Measurements from ENCODE around the gene CHRNA3. TPM values are rescaled to one million over a fixed set of nuclear protein-coding genes. Genes with fewer than 3 reads are reported as not detected.

CHRNA3 gene
- total RNA-seq, 1 donor from 2014 or later, result 4.0 TPM

DNA sequence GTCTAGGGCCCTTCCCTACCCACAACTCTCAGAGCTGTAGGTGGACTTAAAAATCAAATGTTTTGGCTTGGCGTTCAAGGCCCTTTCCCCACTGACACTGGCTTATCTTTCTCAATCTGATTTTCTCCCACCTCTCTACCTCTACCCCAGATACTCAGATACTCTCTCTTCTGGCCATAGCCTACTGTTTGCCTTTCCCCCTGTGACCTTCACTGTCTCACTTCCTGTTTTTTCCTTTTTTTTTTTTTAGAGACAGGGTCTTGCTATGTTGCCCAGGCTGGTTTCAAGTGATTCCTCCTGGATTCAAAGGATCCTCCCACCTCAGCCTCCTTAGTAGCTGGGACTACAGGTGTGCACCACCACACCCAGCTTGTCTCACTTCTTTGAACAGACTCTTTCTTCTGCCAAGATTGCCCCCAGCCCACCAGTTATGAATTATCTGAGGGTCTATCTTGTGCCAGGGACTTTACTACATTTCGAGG is 15.6 kb upstream of the CHRNA3 start:
- TF ChIP-seq, protein P1, sequence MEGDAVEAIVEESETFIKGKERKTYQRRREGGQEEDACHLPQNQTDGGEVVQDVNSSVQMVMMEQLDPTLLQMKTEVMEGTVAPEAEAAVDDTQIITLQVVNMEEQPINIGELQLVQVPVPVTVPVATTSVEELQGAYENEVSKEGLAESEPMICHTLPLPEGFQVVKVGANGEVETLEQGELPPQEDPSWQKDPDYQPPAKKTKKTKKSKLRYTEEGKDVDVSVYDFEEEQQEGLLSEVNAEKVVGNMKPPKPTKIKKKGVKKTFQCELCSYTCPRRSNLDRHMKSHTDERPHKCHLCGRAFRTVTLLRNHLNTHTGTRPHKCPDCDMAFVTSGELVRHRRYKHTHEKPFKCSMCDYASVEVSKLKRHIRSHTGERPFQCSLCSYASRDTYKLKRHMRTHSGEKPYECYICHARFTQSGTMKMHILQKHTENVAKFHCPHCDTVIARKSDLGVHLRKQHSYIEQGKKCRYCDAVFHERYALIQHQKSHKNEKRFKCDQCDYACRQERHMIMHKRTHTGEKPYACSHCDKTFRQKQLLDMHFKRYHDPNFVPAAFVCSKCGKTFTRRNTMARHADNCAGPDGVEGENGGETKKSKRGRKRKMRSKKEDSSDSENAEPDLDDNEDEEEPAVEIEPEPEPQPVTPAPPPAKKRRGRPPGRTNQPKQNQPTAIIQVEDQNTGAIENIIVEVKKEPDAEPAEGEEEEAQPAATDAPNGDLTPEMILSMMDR (IDR thresholded peaks at IDR 0.05; ENCODE audit: unreplicated experiment), result no peak
- Mint-ChIP-seq H3K4me1 (peaks cover 13% of the 10 kb centered on the region), H3K4me3 (no peak overlapping the region), H3K9me3 (peaks cover 13% of the 10 kb centered on the region), H3K27ac (no peak overlapping the region), H3K27me3 (ENCODE audit: low read depth) (peaks cover 3% of the 10 kb centered on the region), H3K36me3 (peaks cover 17% of the 10 kb centered on the region)
- DNase-seq (ENCODE audit: low spot score in 2 of 2, unreplicated experiment in 2 of 2), result no peak

DNA sequence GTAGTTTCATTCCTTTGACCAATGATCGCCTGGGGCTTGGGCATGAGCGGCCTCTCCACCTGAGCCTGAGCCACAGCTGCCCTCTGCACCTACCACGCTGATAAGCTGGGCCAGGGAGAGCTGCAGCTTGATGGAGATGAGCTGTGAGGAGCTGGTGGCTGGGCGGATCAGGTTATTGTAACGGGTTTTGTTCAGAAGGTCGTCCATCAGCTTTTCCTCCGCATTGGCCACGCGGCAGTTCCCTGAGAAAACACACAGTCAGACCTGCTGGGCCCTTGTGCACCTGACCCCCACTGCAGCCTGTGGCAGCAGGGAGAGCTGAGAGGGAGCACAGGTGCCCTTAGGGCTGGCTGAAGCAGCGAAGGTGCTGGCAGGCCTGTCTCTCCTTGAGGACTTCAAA is 14.6 kb upstream of the CHRNA3 start:
- peaks cover 3% of the 10 kb centered on the region for H3K27me3 Mint-ChIP-seq (ENCODE audit: low read depth)
- H3K36me3 Mint-ChIP-seq, result peaks cover 18% of the 10 kb centered on the region
- TF ChIP-seq, protein P1 (IDR thresholded peaks at IDR 0.05; ENCODE audit: unreplicated experiment), result no peak
- DNase-seq (ENCODE audit: low spot score in 2 of 2, unreplicated experiment in 2 of 2), result no peak
- peaks cover 7% of the 10 kb centered on the region for H3K4me1 Mint-ChIP-seq
- H3K9me3 Mint-ChIP-seq, result peaks cover 13% of the 10 kb centered on the region
- H3K4me3 Mint-ChIP-seq, result no peak overlapping the region
- H3K27ac Mint-ChIP-seq, result no peak overlapping the region

DNA sequence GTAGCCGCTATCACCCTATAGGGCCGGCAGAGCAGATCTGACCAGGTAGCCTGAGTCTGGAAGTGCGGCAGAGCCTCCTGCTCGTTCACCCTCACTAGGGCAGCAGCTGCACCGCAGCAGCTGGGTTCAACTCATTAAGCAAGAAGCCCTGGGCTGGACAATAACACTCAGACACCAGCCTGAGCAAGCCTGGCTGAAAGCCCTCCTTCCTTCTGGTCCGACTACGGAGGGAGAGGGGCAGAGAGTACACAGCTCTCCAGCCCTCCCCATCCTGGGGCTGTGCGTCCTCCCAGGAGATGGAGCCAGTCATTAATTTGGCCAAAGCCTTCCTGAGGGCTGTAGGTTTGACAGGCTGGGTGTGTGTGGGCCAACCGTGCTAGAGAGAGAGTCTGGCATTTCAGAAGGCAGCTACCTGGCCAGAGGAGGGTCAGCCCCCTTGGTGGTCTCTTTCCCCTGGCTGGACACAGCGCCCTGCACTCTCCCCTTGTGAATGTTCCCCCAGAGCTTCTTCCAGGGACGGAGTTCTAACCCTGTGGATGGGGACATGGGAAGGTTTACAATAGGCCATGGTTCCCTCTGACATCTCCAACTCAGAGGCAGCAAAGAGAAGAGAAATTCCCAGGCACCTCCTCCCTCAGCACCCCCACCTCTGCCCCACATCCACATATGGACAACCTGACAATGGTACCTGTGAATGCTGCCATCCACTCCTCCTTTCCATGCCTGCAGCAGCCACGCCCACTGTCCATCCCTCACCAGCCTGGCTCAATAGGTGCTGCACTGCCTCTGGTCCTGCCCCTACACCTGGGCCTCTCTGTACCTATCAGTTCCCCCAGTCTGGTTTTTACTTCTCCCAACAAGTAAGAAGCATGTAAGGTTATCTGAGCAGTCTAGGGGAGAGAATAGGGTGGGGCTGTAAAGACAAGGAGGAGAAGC is 13.7 kb upstream of the CHRNA3 start:
- Mint-ChIP-seq H3K4me1 (peaks cover 7% of the 10 kb centered on the region), H3K27ac (no peak overlapping the region), H3K27me3 (ENCODE audit: low read depth) (peaks cover 7% of the 10 kb centered on the region), H3K4me3 (no peak overlapping the region), H3K9me3 (peaks cover 13% of the 10 kb centered on the region), H3K36me3 (peaks cover 22% of the 10 kb centered on the region)
- no peak for DNase-seq (ENCODE audit: low spot score in 2 of 2, unreplicated experiment in 2 of 2)
- TF ChIP-seq, protein P1 (IDR thresholded peaks at IDR 0.05; ENCODE audit: unreplicated experiment), result no peak

DNA sequence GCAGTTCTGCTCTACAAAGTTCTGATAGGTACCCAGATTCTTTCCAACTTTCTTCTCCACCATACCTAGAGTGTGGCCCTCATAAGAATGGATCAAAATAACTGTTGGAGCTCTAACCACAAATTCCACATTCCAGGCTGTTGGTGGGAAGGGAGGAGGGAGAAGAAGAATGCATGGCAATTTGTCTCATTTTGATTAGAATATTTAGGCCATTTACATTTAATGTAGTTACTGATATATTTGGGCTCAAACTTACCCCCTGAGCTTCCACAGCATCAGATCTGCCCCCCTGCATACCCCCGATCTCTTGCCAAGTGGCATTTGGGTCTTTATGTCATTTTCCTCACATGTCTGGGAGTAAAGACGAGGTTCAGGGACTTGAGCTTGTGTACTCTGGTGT is 12.6 kb upstream of the CHRNA3 start:
- TF ChIP-seq, protein P1 (IDR thresholded peaks at IDR 0.05; ENCODE audit: unreplicated experiment), result no peak

DNA sequence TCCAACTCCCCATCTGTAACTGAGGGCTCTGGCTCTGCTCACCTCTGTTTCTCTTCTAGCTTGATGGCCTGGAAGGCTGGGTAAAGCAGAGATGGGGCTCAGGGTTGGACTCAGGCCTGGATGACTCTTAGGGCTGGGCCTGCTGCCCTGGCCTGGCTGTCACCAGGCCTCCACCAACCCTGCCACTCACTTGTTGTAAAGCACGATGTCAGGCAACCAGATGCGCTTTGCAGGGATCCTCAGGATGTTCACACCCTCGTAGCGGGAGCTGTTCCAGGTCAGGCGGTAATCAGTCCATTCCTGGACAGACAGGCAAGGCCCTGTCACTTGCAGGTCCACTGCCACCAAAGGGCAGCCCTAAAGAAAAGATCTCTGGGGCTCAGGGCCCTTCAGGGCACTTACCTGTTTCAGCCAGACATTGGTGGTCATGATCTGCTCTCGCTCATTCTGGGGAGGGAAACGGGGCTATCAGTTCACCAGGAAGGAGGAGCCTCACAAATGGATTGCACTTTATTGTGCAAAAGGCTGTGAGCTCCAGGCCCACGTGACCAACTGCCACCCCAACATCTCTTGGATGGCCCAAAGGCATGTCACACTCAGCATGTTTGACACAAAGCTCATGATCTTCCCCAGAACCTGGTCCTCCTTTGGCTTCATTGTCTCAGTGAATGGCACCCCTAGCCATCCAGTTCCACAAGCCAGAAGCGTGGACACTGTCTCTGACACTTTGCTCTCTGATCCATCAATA is 10.3 kb upstream of the CHRNA3 start:
- Mint-ChIP-seq H3K27ac (no peak overlapping the region), H3K4me3 (no peak overlapping the region), H3K36me3 (peaks cover 27% of the 10 kb centered on the region), H3K9me3 (peaks cover 13% of the 10 kb centered on the region), H3K4me1 (no peaks in the 10 kb centered on the region), H3K27me3 (ENCODE audit: low read depth) (peaks cover 27% of the 10 kb centered on the region)
- TF ChIP-seq, protein P1 (IDR thresholded peaks at IDR 0.05; ENCODE audit: unreplicated experiment), result no peak
- no peak for DNase-seq (ENCODE audit: low spot score in 2 of 2, unreplicated experiment in 2 of 2)

More for the DNA sequence above, 12.6 kb upstream of the CHRNA3 start:
- Mint-ChIP-seq H3K27me3 (ENCODE audit: low read depth) (peaks cover 18% of the 10 kb centered on the region), H3K27ac (no peak overlapping the region), H3K4me3 (no peak overlapping the region), H3K36me3 (peaks cover 27% of the 10 kb centered on the region), H3K4me1 (peaks cover 2% of the 10 kb centered on the region), H3K9me3 (peaks cover 13% of the 10 kb centered on the region)
- DNase-seq (ENCODE audit: low spot score in 2 of 2, unreplicated experiment in 2 of 2), result no peak

Measured in mesothelial cell of epicardium (in vitro differentiated cells).